Mammary epithelial cell (primary cell): Measurements from ENCODE around the gene ASCC3.

ENCODE experiments used
- CTCF ChIP-seq, 2 donors: IDR thresholded peaks in 1 of 2; conservative IDR thresholded peaks in 1 of 2; 2 replicates each; pipeline ENCODE4 v1.5.1; 2011 to 2012; ENCODE audit warnings: inconsistent platforms in 2 of 2, low read length in 2 of 2, mild to moderate bottlenecking in 2 of 2, control low read depth in 1 of 2, low read depth in 1 of 2; ENCODE audit not compliant: insufficient read depth in 1 of 2; ENCODE audit errors: extremely low read depth in 1 of 2
- EZH2 ChIP-seq: IDR thresholded peaks from 2 replicates; pipeline ENCODE4 v1.6.1; 2012; ENCODE audit warnings: low read length, inconsistent platforms, borderline replicate concordance

- TF ChIP-seq EZH2, result no peak
- no peak for TF ChIP-seq CTCF (conservative IDR thresholded peaks at IDR 0.05 in 1 of 2, IDR thresholded peaks at IDR 0.05 in 1 of 2; ENCODE audit: extremely low read depth in 1 of 2, insufficient read depth in 1 of 2, low read depth in 1 of 2, low read length in 2 of 2)
Measured at GRCh38 chr6:100491952-100492670, 389.0 kb downstream of the ASCC3 start.
